Upper lobe of left lung (tissue), 6 donors: Measurements from ENCODE around the gene C1QTNF5. TPM values are rescaled to one million over a fixed set of nuclear protein-coding genes. Genes with fewer than 3 reads are reported as not detected.

Source experiments
- ATAC-seq, 2 donors: fragments of 200-7000 bp; cut with Tn5 transposase; one replicate each; pipeline ENCODE4 v1.9.1; 2022; ENCODE audit warnings: mild to moderate bottlenecking in 2 of 2, moderate library complexity in 2 of 2; ENCODE audit not compliant: low FRiP score in 2 of 2
- DNase-seq, 2 donors: peaks; one replicate each; pipeline ENCODE4 v3.0.0-alpha.2; 2019 to 2020
- H3K27ac ChIP-seq, 4 donors: fragments of 200-600 bp; sonication (generic); one replicate each; pipeline ENCODE4 v1.5.1; 2016 to 2019
- H3K27me3 ChIP-seq, 4 donors: fragments of 200-600 bp; sonication (generic); one replicate each; pipeline ENCODE4 v1.5.1; 2017 to 2019
- H3K36me3 ChIP-seq, 4 donors: fragments of 200-600 bp; sonication (generic); one replicate each; pipeline ENCODE4 v1.5.1; 2016 to 2019
- H3K4me1 ChIP-seq, 4 donors: fragments of 200-600 bp; sonication (generic); one replicate each; pipeline ENCODE4 v1.5.1; 2018 to 2019
- H3K4me3 ChIP-seq, 4 donors: fragments of 200-600 bp; sonication (generic); one replicate each; pipeline ENCODE4 v1.5.1; 2017 to 2019; ENCODE audit warnings: mild to moderate bottlenecking in 2 of 4, moderate library complexity in 1 of 4
- H3K9me3 ChIP-seq, 4 donors: fragments of 200-600 bp; sonication (generic); one replicate each; pipeline ENCODE4 v1.5.1; 2018 to 2019
- CTCF ChIP-seq, 6 experiments: fragments of 450-650 bp in 4 of 6; fragments of 200-600 bp in 2 of 6; sonication (generic) in 2 of 6; IDR thresholded peaks; one replicate each; pipeline ENCODE4 v1.5.1; 2016 to 2019; ENCODE audit warnings: antibody characterized with exemption in 6 of 6
- EP300 ChIP-seq, 4 donors: sonication (generic); formaldehyde crosslinking; IDR thresholded peaks; one replicate each; pipeline ENCODE4 v1.5.1; 2017; ENCODE audit warnings: antibody characterized with exemption in 4 of 4, control low read depth in 2 of 4
- POLR2A ChIP-seq, 4 donors: fragments of 450-650 bp; IDR thresholded peaks; one replicate each; pipeline ENCODE4 v1.5.1; 2016 to 2017; ENCODE audit warnings: antibody characterized with exemption in 4 of 4, mild to moderate bottlenecking in 2 of 4
- POLR2AphosphoS5 ChIP-seq, 2 donors: sonication (generic); formaldehyde crosslinking; IDR thresholded peaks; one replicate each; pipeline ENCODE4 v1.5.1; 2017; ENCODE audit warnings: antibody characterized with exemption in 2 of 2
- WGBS, 2 donors: methylation state at CpG; one replicate each; pipeline ENCODE4 v1.1.5; 2017 to 2018; 5-methylcytosine and 5-hydroxymethylcytosine counted together
- total RNA-seq, 6 donors: library from RNA; depleted of rRNA in 4 of 6; stranded (reverse); fragments of >200 nt in 4 of 6; gene quantifications; one replicate each; pipeline versions ENCODE4 v1.1.0 to v1.2.1, GENCODE V29; 2016 to 2021
- donor health status: DM: no; HTN: no; CAD: no; lungs with moderate emphysema.
- donor health status: DM: no; HTN: yes; CAD: no; lungs with severe emphysema.

C1QTNF5 gene
- total RNA-seq, 6 donors from 2014 or later: 10.5 to 57.2 (median 26.4) TPM

- no peak overlapping the region for H3K27ac ChIP-seq
- no peaks in the 10 kb centered on the region for H3K9me3 ChIP-seq
- ATAC-seq (no peak), DNase-seq (peak in 1 of 2 donors; percentile 73)
- no peaks in the 10 kb centered on the region for H3K36me3 ChIP-seq
- no peaks in the 10 kb centered on the region for H3K27me3 ChIP-seq
- peaks cover 34 to 44% (median 41%) of the 10 kb centered on the region in 4 donors for H3K4me1 ChIP-seq
- TF ChIP-seq POLR2A (IDR thresholded peaks at IDR 0.05) (no peak), CTCF (IDR thresholded peaks at IDR 0.05) (no peak), POLR2AphosphoS5 (IDR thresholded peaks at IDR 0.05) (no peak), EP300 (IDR thresholded peaks at IDR 0.05) (no peak)
- 86 to 89% methylated on average over 16 to 26 of the region's 26 CpGs for WGBS, 2 donors
- H3K4me3 ChIP-seq: no peak overlapping the region
Measured at GRCh38 chr11:119372260-119373058, 31.8 kb upstream of the C1QTNF5 start.

GRCh38 chr11:119371778-119372182 is 31.1 kb upstream of the C1QTNF5 start:
- H3K36me3 ChIP-seq: no peaks in the 10 kb centered on the region
- ATAC-seq (no peak), DNase-seq (no peak)
- no peak overlapping the region for H3K4me3 ChIP-seq
- TF ChIP-seq CTCF (IDR thresholded peaks at IDR 0.05) (no peak), POLR2AphosphoS5 (IDR thresholded peaks at IDR 0.05) (no peak), EP300 (IDR thresholded peaks at IDR 0.05) (no peak), POLR2A (IDR thresholded peaks at IDR 0.05) (no peak)
- H3K27me3 ChIP-seq: no peaks in the 10 kb centered on the region
- H3K27ac ChIP-seq: no peak overlapping the region
- 75% methylated on average over 8 of the region's 8 CpGs for WGBS, 2 donors
- no peaks in the 10 kb centered on the region for H3K9me3 ChIP-seq
- peaks cover 32 to 44% (median 41%) of the 10 kb centered on the region in 4 donors for H3K4me1 ChIP-seq

GRCh38 chr11:119371067-119371601 is 30.5 kb upstream of the C1QTNF5 start:
- H3K4me3 ChIP-seq: no peak overlapping the region
- TF ChIP-seq EP300 (IDR thresholded peaks at IDR 0.05): no peak
- no peak for TF ChIP-seq POLR2A (IDR thresholded peaks at IDR 0.05)
- no peak for TF ChIP-seq CTCF (IDR thresholded peaks at IDR 0.05)
- TF ChIP-seq POLR2AphosphoS5 (IDR thresholded peaks at IDR 0.05): no peak
- ATAC-seq (no peak), DNase-seq (no peak)
- peak overlapping the region in 1 of 4 donors; percentile 28 for H3K27ac ChIP-seq
- H3K36me3 ChIP-seq: no peaks in the 10 kb centered on the region
- peaks cover 26 to 38% (median 35%) of the 10 kb centered on the region in 4 donors for H3K4me1 ChIP-seq
- no peaks in the 10 kb centered on the region for H3K27me3 ChIP-seq
- WGBS, 2 donors: 82 to 86% methylated on average over 7 to 8 of the region's 8 CpGs
- H3K9me3 ChIP-seq: no peaks in the 10 kb centered on the region

- WGBS, 2 donors: 23 to 49% methylated on average over 4 to 8 of the region's 8 CpGs
- Histone ChIP-seq H3K36me3 (no peaks in the 10 kb centered on the region), H3K27ac (peak overlapping the region in 2 of 4 donors; percentile 28 to 32), H3K9me3 (no peaks in the 10 kb centered on the region), H3K4me3 (no peak overlapping the region), H3K4me1 (peaks cover 21 to 33% (median 29%) of the 10 kb centered on the region in 4 donors), H3K27me3 (no peaks in the 10 kb centered on the region)
- TF ChIP-seq CTCF (IDR thresholded peaks at IDR 0.05): no peak
- no peak for TF ChIP-seq POLR2AphosphoS5 (IDR thresholded peaks at IDR 0.05)
- TF ChIP-seq POLR2A (IDR thresholded peaks at IDR 0.05): no peak
- no peak for TF ChIP-seq EP300 (IDR thresholded peaks at IDR 0.05)
- ATAC-seq (no peak), DNase-seq (peak in 1 of 2 donors; percentile 45)
Measured at GRCh38 chr11:119370486-119371046, 29.9 kb upstream of the C1QTNF5 start.
